Measurements from ENCODE around the gene SHISAL1. TPM values are rescaled to one million over a fixed set of nuclear protein-coding genes. Genes with fewer than 3 reads are reported as not detected.

SHISAL1 gene
- total RNA-seq, 1 donor from 2014 or later, result not detected

DNA sequence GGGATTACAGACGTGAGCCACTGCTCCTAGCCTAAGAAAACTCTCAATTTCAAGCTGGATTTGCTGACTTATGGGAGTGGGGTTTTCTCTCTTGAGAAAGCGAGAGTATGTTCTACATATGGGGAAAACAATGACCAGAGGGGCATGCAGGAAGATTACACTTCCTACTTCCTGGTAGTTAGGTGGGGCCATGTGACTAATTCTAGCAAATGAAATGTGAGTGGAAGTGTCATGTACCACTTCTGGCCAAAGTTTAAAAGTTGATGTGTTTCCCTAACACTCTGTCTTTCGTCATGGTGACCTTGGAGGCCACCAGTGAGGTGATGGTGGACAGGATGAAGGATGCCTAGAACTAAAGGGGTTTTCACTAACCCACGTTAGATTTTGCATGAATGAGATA, 81.5 kb downstream of the SHISAL1 start:
- peaks cover 7% of the 10 kb centered on the region for H3K9me3 Mint-ChIP-seq
- no peak overlapping the region for H3K4me3 Mint-ChIP-seq
- H3K27ac Mint-ChIP-seq, result no peak overlapping the region
- intact Hi-C loops (cut with micrococcal nuclease), result no loop called here
- peaks cover 9% of the 10 kb centered on the region for H3K27me3 Mint-ChIP-seq
- no peak for DNase-seq
- no peaks in the 10 kb centered on the region for H3K36me3 Mint-ChIP-seq (ENCODE audit: low read depth)
- no peaks in the 10 kb centered on the region for H3K4me1 Mint-ChIP-seq

DNA sequence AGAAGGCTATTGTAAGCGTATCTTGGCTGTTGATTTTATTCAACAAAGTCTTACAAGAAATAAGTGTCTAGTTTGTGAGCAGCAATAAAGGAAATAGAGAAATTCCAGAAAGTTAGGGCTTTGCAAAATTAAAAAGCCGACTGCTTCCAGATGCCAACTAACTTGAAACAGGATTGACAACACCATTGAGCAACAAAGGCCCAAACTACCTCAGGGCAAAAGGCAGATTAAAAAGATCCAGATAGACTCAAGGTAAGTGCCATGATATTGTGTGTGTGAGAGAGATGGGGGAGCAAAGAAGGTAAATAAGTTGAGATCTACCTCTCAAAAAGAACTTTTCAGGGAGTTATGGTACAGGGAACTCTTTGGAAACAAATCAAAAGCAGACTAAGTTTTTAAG, 82.9 kb downstream of the SHISAL1 start:
- no peak overlapping the region for H3K4me3 Mint-ChIP-seq
- no peak overlapping the region for H3K27ac Mint-ChIP-seq
- DNase-seq, result no peak
- peaks cover 7% of the 10 kb centered on the region for H3K9me3 Mint-ChIP-seq
- H3K36me3 Mint-ChIP-seq (ENCODE audit: low read depth), result no peaks in the 10 kb centered on the region
- peaks cover 11% of the 10 kb centered on the region for H3K27me3 Mint-ChIP-seq
- H3K4me1 Mint-ChIP-seq, result no peaks in the 10 kb centered on the region
- intact Hi-C loops (cut with micrococcal nuclease), result no loop called here

DNA sequence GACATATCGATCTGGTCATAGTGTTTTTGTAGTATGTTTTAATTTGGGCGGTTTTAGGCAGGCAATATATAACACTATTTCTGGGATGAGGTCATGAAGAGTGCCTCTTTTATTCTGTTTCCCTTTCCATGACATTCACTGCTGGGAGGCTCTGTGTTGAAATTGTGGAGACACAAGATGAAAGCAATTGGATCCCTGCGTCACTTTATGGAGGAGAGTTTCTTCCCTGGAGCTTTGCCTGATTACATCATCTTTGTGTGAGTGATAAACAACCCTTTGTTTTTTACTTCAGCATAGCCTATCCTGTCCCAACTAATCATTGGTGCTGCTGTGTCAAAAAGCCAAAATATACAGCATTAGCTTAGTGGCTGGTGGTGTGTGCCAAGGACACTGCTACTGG, 83.4 kb downstream of the SHISAL1 start:
- no peak overlapping the region for H3K27ac Mint-ChIP-seq
- no peak for DNase-seq
- H3K4me1 Mint-ChIP-seq, result no peaks in the 10 kb centered on the region

GRCh38 chr22:44225812-44226211, 86.9 kb downstream of the SHISAL1 start:
- Mint-ChIP-seq H3K4me3 (no peak overlapping the region), H3K9me3 (peaks cover 7% of the 10 kb centered on the region), H3K4me1 (no peaks in the 10 kb centered on the region), H3K27ac (no peak overlapping the region), H3K27me3 (peaks cover 10% of the 10 kb centered on the region), H3K36me3 (ENCODE audit: low read depth) (no peaks in the 10 kb centered on the region)
- DNase-seq, result no peak
- intact Hi-C loops (cut with micrococcal nuclease), result no loop called here

More for the DNA sequence above, 83.4 kb downstream of the SHISAL1 start:
- no peak overlapping the region for H3K4me3 Mint-ChIP-seq
- H3K36me3 Mint-ChIP-seq (ENCODE audit: low read depth), result no peaks in the 10 kb centered on the region
- intact Hi-C loops (cut with micrococcal nuclease), result no loop called here
- H3K27me3 Mint-ChIP-seq, result peaks cover 11% of the 10 kb centered on the region
- H3K9me3 Mint-ChIP-seq, result peaks cover 7% of the 10 kb centered on the region

DNA sequence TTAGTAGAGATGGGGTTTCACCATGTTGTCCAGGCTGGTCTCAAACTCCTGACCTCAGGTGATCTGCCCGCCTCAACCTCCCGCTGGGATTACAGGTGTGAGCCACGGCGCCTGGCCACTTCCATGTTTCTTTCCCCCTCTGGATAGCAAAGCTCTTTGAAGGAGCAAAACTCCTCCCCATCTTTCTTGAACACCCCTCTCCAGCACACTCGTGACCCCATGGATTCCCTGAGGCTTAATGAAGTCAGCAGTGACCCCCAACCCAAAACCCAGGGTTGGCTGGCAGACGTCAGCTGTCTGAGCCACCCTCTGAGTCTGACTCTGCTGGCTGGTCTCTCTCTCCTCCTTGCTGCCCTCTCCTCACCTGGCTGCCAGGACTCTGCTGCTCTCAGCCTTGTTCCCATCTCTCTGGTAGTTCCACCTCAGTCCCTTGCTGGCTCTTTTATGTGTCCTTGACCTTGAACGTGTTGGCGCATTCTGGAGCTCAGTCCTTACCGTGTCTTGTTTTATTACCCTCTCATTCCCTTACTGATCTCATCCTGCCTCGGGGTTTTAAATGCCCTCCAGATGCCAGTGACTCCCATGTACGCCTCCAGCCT, 87.6 kb downstream of the SHISAL1 start:
- H3K27me3 Mint-ChIP-seq, result peaks cover 10% of the 10 kb centered on the region
- intact Hi-C loops (cut with micrococcal nuclease), result no loop called here
- H3K27ac Mint-ChIP-seq, result no peak overlapping the region
- no peaks in the 10 kb centered on the region for H3K36me3 Mint-ChIP-seq (ENCODE audit: low read depth)
- no peaks in the 10 kb centered on the region for H3K4me1 Mint-ChIP-seq
- no peak for DNase-seq
- H3K4me3 Mint-ChIP-seq, result no peak overlapping the region
- H3K9me3 Mint-ChIP-seq, result peaks cover 7% of the 10 kb centered on the region

- no peaks in the 10 kb centered on the region for H3K4me1 Mint-ChIP-seq
- H3K27me3 Mint-ChIP-seq, result peaks cover 9% of the 10 kb centered on the region
- intact Hi-C loops (cut with micrococcal nuclease), result no loop called here
- DNase-seq, result no peak
- peaks cover 4% of the 10 kb centered on the region for H3K9me3 Mint-ChIP-seq
- H3K36me3 Mint-ChIP-seq (ENCODE audit: low read depth), result no peaks in the 10 kb centered on the region
- no peak overlapping the region for H3K27ac Mint-ChIP-seq
- H3K4me3 Mint-ChIP-seq, result no peak overlapping the region
Measured at GRCh38 chr22:44224166-44224565, 88.6 kb downstream of the SHISAL1 start.

- DNase-seq, result no peak
- Mint-ChIP-seq H3K4me1 (no peaks in the 10 kb centered on the region), H3K9me3 (no peaks in the 10 kb centered on the region), H3K4me3 (no peak overlapping the region), H3K36me3 (ENCODE audit: low read depth) (no peaks in the 10 kb centered on the region), H3K27me3 (peaks cover 5% of the 10 kb centered on the region), H3K27ac (no peak overlapping the region)
- intact Hi-C loops (cut with micrococcal nuclease), result no loop called here
Measured at GRCh38 chr22:44221710-44222475, 90.9 kb downstream of the SHISAL1 start.

- no peak for DNase-seq
- peaks cover 2% of the 10 kb centered on the region for H3K27me3 Mint-ChIP-seq
- no peak overlapping the region for H3K27ac Mint-ChIP-seq
- no peaks in the 10 kb centered on the region for H3K36me3 Mint-ChIP-seq (ENCODE audit: low read depth)
- no peaks in the 10 kb centered on the region for H3K4me1 Mint-ChIP-seq
- H3K4me3 Mint-ChIP-seq, result no peak overlapping the region
- intact Hi-C loops (cut with micrococcal nuclease), result no loop called here
- no peaks in the 10 kb centered on the region for H3K9me3 Mint-ChIP-seq
Measured at GRCh38 chr22:44220727-44221680, 91.7 kb downstream of the SHISAL1 start.

DNA sequence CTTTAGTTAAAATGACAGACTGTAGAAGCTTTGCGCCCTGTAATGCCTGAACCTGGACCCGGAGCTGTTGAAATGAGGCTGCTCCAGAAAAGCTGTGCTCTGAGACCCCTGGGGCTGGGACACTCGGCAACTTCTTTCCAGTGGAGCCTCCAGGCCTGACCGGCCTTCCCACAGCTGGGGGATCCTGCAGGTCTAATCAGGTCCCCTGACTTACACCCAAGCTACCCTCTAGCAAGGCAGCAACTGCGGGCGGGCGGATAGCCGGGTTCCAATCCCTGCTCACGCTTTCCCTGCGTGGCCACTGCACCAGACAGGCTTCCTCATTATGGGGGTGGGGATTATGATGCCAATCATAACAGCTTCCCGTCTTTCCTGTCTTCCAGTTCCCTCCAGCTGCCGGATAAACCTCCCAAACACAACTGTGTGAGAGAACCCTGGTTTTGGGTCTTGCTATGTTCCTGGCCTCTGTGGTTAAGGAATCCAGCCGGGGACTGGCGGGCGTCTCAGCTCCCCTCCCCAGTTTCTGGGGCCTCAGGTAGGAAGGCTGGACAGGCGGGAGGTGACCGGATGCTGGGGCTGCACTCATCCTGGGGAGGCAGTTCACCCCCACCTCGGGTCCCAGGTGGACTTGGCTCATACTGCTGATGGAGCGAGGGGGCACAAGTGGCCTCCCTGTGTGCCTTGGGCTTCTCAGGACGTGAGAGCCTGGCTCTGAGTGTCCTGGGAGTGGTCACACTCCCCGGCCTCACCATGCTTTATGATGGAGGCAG, 93.5 kb downstream of the SHISAL1 start:
- no peaks in the 10 kb centered on the region for H3K4me1 Mint-ChIP-seq
- H3K4me3 Mint-ChIP-seq, result no peak overlapping the region
- H3K27me3 Mint-ChIP-seq, result peaks cover 1% of the 10 kb centered on the region
- intact Hi-C loops (cut with micrococcal nuclease), result no loop called here
- H3K27ac Mint-ChIP-seq, result no peak overlapping the region
- no peaks in the 10 kb centered on the region for H3K9me3 Mint-ChIP-seq
- DNase-seq, result no peak
- no peaks in the 10 kb centered on the region for H3K36me3 Mint-ChIP-seq (ENCODE audit: low read depth)

GRCh38 chr22:44218071-44218470, 94.7 kb downstream of the SHISAL1 start:
- no peaks in the 10 kb centered on the region for H3K4me1 Mint-ChIP-seq
- DNase-seq, result no peak
- no peak overlapping the region for H3K27ac Mint-ChIP-seq
- peaks cover 1% of the 10 kb centered on the region for H3K27me3 Mint-ChIP-seq
- H3K4me3 Mint-ChIP-seq, result no peak overlapping the region
- no peaks in the 10 kb centered on the region for H3K36me3 Mint-ChIP-seq (ENCODE audit: low read depth)
- H3K9me3 Mint-ChIP-seq, result no peaks in the 10 kb centered on the region
- intact Hi-C loops (cut with micrococcal nuclease), result no loop called here

- H3K4me1 Mint-ChIP-seq, result no peaks in the 10 kb centered on the region
- H3K4me3 Mint-ChIP-seq, result no peak overlapping the region
- no peaks in the 10 kb centered on the region for H3K9me3 Mint-ChIP-seq
- no peaks in the 10 kb centered on the region for H3K36me3 Mint-ChIP-seq (ENCODE audit: low read depth)
- no peaks in the 10 kb centered on the region for H3K27me3 Mint-ChIP-seq
- H3K27ac Mint-ChIP-seq, result no peak overlapping the region
- no peak for DNase-seq
- intact Hi-C loops (cut with micrococcal nuclease), result no loop called here
Measured at GRCh38 chr22:44217346-44217745, 95.4 kb downstream of the SHISAL1 start.

DNA sequence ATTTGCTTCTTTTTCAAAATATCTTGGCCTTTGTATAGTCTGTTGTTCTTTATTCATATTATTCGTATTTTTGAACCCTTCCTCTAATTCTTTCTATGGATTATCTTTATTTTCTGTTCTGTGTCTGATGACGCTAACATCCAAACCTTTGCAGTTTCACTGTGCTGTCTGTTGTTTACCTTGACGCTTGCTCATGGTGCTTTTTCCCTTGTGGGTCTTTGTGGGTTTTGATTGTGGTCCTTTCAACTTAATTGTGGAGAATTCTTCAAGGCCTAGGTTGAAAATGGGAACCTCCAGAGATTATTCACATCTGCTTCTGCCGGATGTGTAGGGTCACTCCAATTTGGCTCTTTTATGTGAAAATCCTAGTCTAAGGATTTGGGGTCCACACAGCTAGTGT, 97.5 kb downstream of the SHISAL1 start:
- Mint-ChIP-seq H3K27me3 (no peaks in the 10 kb centered on the region), H3K36me3 (ENCODE audit: low read depth) (no peaks in the 10 kb centered on the region), H3K4me3 (no peak overlapping the region), H3K9me3 (no peaks in the 10 kb centered on the region), H3K4me1 (no peaks in the 10 kb centered on the region), H3K27ac (no peak overlapping the region)
- no peak for DNase-seq
- intact Hi-C loops (cut with micrococcal nuclease), result no loop called here

GRCh38 chr22:44214764-44215163, 98.0 kb downstream of the SHISAL1 start:
- H3K27ac Mint-ChIP-seq, result no peak overlapping the region
- H3K4me1 Mint-ChIP-seq, result no peaks in the 10 kb centered on the region
- H3K27me3 Mint-ChIP-seq, result no peaks in the 10 kb centered on the region
- intact Hi-C loops (cut with micrococcal nuclease), result no loop called here
- DNase-seq, result no peak
- no peak overlapping the region for H3K4me3 Mint-ChIP-seq
- H3K36me3 Mint-ChIP-seq (ENCODE audit: low read depth), result no peaks in the 10 kb centered on the region
- no peaks in the 10 kb centered on the region for H3K9me3 Mint-ChIP-seq
